ENCODE results near the gene FAM83G. TPM values are rescaled to one million over a fixed set of nuclear protein-coding genes. Genes with fewer than 3 reads are reported as not detected.

FAM83G gene
- total and polyA plus RNA-seq, 2 donors (not counting 3 experiments of a cell fraction or from before 2014, with no cell fraction given) = 7.0 to 10.9 TPM

DNA sequence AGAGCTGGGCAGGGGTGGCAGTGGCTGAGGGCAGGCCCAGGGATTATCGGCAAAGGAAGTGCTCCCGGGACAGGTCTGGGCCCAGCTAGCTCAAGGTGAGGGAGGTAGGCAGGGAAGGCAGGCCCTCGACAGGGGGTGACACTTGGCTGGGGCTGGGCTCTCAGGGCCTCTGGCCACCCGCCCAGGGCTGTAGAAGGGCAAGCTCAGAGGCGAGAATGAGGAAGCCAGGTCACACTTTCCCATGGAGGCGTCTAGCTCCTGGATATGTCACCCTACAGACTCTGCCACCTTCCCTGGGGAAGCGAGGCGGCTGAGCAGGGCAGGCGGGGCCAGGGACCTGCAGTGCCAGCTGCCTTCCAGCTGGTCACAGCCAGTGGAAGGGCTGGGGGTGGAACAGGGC, 19.1 kb downstream of the FAM83G start:
- intact Hi-C loops (cut with micrococcal nuclease) (no loop called here), dilution Hi-C loops (cut with MboI; ENCODE audit: extremely low pct_ligation_motif_present, low sequenced_read_pairs) (no loop called here)
- no peak for DNase-seq (ENCODE audit: low read depth, low spot score)
- Histone ChIP-seq H3K36me3 (ENCODE audit: control insufficient read depth in 2 of 2, extremely low read depth in 1 of 2, insufficient read depth in 2 of 2, low read length in 2 of 2) (peaks cover 0 to 2% of the 10 kb centered on the region in 2 experiments), H3K27me3 (ENCODE audit: control insufficient read depth in 2 of 2, insufficient read depth in 2 of 2, low read length in 2 of 2) (no peaks in the 10 kb centered on the region), H3K9me3 (replicated peaks; ENCODE audit: control insufficient read depth, insufficient read depth, low read length) (no peaks in the 10 kb centered on the region), H3K9me1 (replicated peaks; ENCODE audit: control insufficient read depth, extremely low read depth, insufficient read depth, low read length) (no peaks in the 10 kb centered on the region), H3K9ac (replicated peaks; ENCODE audit: extremely low read depth, insufficient read depth, low read length) (no peak overlapping the region), H3K27ac (ENCODE audit: insufficient read depth, low read depth, low read length) (no peak overlapping the region), H3K4me3 (replicated peaks in 1 of 3; ENCODE audit: insufficient read depth in 1 of 3, low read depth in 1 of 3, low read length in 3 of 3) (no peak overlapping the region), H3K4me2 (ENCODE audit: insufficient read depth, low read length) (no peak overlapping the region), H3K79me2 (ENCODE audit: control insufficient read depth, insufficient read depth, low read length) (no peaks in the 10 kb centered on the region), H2AFZ (ENCODE audit: low read depth, low read length) (no peak overlapping the region), H4K20me1 (replicated peaks; ENCODE audit: control insufficient read depth, extremely low read depth, insufficient read depth, low read length) (no peaks in the 10 kb centered on the region), H3K4me1 (ENCODE audit: control insufficient read depth, extremely low read depth, insufficient read depth, low read length) (peaks cover 8% of the 10 kb centered on the region)
- ChIA-PET POLR2A (no interaction called here), CTCF (interaction anchor here (1.3 to 2.3 kb wide), 2 partner anchors 12 to 25 kb away, joined by 4 to 8 read pairs; no protein-coding TSS in a partner anchor)
- FAIRE-seq = no peak
- BruUV-seq (replicated peaks) = no TSS peak
- no peak for TF ChIP-seq POLR2A (IDR thresholded peaks at IDR 0.05; ENCODE audit: low read depth, low read length)
- no peak for TF ChIP-seq JUN (IDR thresholded peaks at IDR 0.05; ENCODE audit: borderline replicate concordance, insufficient read depth, insufficient read length, low read depth)
- TF ChIP-seq, protein P1, sequence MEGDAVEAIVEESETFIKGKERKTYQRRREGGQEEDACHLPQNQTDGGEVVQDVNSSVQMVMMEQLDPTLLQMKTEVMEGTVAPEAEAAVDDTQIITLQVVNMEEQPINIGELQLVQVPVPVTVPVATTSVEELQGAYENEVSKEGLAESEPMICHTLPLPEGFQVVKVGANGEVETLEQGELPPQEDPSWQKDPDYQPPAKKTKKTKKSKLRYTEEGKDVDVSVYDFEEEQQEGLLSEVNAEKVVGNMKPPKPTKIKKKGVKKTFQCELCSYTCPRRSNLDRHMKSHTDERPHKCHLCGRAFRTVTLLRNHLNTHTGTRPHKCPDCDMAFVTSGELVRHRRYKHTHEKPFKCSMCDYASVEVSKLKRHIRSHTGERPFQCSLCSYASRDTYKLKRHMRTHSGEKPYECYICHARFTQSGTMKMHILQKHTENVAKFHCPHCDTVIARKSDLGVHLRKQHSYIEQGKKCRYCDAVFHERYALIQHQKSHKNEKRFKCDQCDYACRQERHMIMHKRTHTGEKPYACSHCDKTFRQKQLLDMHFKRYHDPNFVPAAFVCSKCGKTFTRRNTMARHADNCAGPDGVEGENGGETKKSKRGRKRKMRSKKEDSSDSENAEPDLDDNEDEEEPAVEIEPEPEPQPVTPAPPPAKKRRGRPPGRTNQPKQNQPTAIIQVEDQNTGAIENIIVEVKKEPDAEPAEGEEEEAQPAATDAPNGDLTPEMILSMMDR (IDR thresholded peaks at IDR 0.05; ENCODE audit: extremely low read depth in 1 of 2, insufficient read depth in 1 of 2, low read depth in 1 of 2, low read length in 2 of 2) = no peak
- TF ChIP-seq POLR2AphosphoS5 (IDR thresholded peaks at IDR 0.05; ENCODE audit: insufficient read depth, low read depth, low read length) = no peak
- TF ChIP-seq, protein P2, sequence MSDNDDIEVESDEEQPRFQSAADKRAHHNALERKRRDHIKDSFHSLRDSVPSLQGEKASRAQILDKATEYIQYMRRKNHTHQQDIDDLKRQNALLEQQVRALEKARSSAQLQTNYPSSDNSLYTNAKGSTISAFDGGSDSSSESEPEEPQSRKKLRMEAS (IDR thresholded peaks at IDR 0.05; ENCODE audit: insufficient read depth, insufficient read length) = no peak
- no peak for TF ChIP-seq EZH2 (IDR thresholded peaks at IDR 0.05; ENCODE audit: borderline replicate concordance, low read depth, low read length, severe bottlenecking)
- TF ChIP-seq MYC (IDR thresholded peaks at IDR 0.05; ENCODE audit: low read depth, low read length) = no peak

Data from endothelial cell of umbilical vein (primary cell).